GM19468 (cell line): Measurements from ENCODE around the gene ECE1.
A peak's percentile ranks its signal among the peaks of the same experiment; 100 is the strongest.
"Not testable (repeated sequence)": the region's sequence is repeated elsewhere in the genome, so short reads cannot be mapped to it uniquely, and the experiment has no call there.

ENCODE experiments used
- ATAC-seq: cut with Tn5 transposase; IDR thresholded peaks from one replicate; pipeline ENCODE4 v1.9.1; 2021; ENCODE audit warnings: mild to moderate bottlenecking, moderate library complexity, moderate number of reproducible peaks; ENCODE audit not compliant: unreplicated experiment; ENCODE audit errors: extremely low read depth

Gene ECE1

GRCh38 chr1:21192871-21193270 is 97.4 kb downstream of the ECE1 start:
- no peak for ATAC-seq

- no peak for ATAC-seq
Measured at GRCh38 chr1:21192284-21192683, 98.0 kb downstream of the ECE1 start.

DNA sequence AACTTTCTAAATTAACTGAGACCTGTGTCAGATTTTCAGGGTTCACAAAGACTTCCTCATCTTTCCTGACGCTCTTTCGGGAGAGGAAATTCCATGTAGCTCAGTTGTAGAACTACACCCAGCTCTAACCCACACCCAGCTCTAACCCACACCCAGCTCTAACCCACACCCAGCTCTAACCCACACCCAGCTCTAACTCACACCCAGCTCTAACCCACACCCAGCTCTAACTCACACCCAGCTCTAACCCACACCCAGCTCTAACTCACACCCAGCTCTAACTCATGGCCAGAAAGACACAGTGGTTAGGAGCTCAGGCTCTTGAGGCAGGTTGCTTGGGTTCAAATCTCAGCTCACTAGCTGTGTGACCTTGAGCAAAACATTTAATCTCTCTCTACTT is 99.5 kb downstream of the ECE1 start:
- not testable (repeated sequence) for ATAC-seq

GRCh38 chr1:21189906-21190500 is 100.3 kb downstream of the ECE1 start:
- ATAC-seq = no peak

DNA sequence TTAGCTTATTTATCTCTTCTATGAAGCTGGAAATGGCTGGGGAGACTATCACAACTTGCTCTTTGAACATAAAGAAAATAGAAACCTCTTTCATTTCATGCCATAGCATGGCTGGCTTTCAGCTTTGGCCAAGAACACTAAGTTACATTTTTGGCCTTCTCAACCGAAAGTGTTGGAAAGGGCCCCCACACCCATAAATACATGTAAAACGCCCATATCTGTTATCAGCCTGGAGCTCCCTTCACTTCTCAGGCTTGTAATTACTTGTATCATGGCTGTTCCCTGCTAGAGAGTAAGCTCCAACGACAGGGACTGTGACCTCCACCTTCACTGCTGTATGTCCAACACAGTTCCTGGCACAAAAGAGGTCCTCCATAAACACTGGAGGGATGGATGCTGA is 100.8 kb downstream of the ECE1 start:
- no peak for ATAC-seq

GRCh38 chr1:21188235-21188634 is 102.0 kb downstream of the ECE1 start:
- ATAC-seq = no peak

DNA sequence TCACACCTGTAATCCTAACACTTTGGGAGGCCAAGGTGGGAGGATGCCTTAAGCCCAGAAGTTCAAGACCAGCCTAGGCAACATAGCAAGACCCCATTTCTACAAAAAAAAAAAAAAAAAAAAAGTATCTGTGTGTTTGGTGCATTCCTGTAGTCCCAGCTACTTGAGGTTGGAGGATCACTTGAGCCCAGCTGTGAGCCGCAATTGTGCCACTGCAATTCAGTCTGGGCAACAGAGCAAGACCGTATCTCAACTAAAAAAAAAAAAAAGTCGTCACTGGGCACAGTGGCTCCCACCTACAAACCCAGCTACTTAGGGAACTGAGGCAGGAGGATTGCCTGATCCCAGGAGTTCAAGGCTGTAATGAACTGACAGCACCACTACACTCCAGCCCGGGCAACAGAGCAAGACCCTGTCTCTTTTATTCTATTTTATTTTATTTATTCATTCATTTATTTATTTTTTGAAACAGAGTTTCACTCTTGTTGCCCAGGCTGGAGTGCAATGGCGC is 105.0 kb downstream of the ECE1 start:
- no peak for ATAC-seq

DNA sequence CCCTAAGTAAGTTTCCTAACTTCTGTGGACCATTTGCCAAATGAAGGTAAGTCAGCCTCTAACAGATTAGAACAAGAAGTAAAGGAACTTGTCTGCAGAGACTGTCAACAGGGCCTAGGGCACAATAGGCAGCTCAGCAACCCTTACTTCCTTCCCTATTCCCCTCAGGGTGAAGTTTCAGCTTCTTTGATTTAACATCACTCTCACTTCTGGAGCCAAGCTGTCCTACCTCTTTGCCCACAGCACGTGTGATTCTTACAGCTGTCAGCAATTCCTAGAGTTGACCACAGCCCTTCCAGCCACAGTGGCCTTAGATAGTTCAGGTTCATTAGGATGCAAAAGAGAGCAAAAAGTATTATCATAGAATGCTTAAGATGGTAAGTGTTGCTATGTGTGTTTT is 106.0 kb downstream of the ECE1 start:
- ATAC-seq = no peak

- no peak for ATAC-seq
Measured at GRCh38 chr1:21182181-21182731, 108.0 kb downstream of the ECE1 start.

DNA sequence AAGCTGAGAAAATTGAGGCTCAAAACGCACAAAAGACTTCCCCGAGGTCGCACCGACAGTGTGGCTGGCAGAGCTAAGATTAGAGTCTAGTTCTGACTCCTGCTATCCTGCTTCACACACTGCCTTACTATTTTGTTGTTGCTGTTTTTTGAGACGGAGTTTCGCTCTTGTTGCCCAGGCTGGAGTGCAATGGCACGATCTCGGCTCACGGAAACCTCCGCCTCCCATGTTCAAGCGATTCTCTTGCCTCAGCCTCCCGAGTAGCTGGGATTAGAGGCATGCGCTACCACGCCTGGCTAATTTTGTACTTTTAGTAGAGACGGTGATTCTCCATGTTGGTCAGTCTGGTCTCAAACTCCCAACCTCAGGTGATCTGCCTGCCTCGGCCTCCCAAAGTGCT is 112.0 kb downstream of the ECE1 start:
- ATAC-seq = not testable (repeated sequence)

- ATAC-seq = peak; percentile 85
Measured at GRCh38 chr1:21176586-21177555, 113.4 kb downstream of the ECE1 start, which contains the start of gene EIF4G3. Gene EIF4G3, minus strand, starts transcription at chr1:21176897. Its CDS starts 174,155 bp downstream, at chr1:21002742.

DNA sequence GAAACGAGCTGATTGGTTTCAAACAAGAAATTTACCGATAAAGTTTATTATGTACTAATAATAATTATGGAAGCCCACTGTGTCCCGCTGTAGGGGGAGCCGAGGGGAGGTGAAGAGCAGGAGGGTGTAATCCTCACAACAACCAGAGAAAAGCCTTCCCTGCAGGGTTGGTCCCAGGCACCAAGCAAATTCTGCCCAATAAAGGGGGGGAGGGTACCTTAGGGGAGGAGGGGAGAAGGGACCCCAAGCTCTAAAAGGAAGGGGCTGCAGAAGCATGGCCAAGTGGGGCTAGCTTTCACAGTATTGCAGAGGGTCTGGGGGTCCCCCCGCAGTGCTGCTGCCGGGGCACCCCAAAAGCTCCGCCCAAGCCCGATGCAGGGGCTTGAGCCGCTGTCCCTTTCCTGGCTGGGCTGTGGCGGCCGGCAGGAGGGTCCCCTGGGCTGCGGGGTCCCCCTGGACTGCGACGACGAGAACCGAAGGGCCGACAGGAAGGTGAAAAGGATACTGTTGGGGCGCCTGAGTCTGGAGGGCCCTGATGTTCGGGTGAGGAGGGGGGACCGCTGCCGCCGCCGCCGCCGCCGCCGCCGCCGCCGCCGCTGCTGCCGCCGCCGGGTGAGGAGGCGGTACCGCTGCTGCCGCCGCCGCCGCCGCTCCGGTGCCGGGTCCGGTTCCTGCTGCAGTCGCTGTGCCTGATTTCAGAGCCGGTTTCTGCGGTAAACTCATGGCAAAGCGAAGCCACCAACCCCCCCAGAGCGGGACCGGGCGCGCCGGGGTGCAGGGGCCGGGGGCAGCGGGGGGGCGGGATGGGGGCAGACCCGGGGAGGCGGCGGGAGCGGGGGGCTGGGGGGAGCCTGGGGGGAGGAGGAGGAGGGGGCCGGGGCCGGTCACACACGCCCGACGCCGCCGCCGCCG is 114.3 kb downstream of the ECE1 start:
- ATAC-seq = no peak

- ATAC-seq = no peak
Measured at GRCh38 chr1:21175324-21175669, 115.0 kb downstream of the ECE1 start.

GRCh38 chr1:21174654-21175323 is 115.5 kb downstream of the ECE1 start:
- no peak for ATAC-seq

DNA sequence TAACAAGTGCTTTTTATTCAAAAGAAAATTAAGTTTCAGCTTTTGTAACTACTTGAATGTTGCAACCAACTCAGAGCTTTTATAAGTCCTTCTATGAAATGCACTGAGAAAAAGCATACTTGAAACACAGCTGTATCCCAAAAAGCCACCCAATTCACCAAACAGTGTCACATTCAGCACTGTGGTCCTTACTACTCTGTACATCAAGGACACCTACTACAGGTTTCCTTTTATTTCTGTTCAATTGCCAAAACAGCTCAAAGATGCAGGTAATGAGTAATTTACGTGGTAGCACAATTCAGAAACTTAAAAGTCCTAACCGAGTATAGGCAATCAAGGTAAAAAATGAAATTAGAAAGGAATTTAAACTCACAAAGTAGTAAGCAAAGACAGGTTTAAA is 116.0 kb downstream of the ECE1 start:
- ATAC-seq = no peak

GRCh38 chr1:21173096-21173495 is 117.2 kb downstream of the ECE1 start:
- ATAC-seq = not testable (repeated sequence)

DNA sequence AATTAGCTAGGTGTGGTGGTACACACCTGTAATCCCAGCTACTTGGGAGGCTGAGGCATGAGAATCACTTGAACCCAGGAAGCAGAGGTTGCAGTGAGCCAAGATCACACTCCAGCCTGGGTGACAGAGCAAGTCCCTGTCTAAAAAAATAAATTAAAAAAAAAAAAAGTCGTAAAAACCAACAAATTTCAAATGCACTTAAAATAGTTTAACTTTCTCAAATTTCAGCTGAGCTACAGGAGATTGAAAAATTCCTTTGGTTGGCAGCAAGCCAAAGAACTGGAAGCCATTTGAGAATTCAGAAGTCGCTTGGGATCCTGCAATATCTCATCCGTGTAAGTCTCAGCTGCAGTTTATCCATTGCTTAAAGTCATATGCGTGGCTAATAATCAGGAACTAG is 119.4 kb downstream of the ECE1 start:
- ATAC-seq = not testable (repeated sequence)

GRCh38 chr1:21168444-21168843 is 121.8 kb downstream of the ECE1 start:
- ATAC-seq = no peak
